Lung microvascular endothelial cell (primary cell): Measurements from ENCODE around the gene EYA2. TPM values are rescaled to one million over a fixed set of nuclear protein-coding genes. Genes with fewer than 3 reads are reported as not detected.
"Not testable (repeated sequence)": the region's sequence is repeated elsewhere in the genome, so short reads cannot be mapped to it uniquely, and the experiment has no call there.

Experiments used
- DNase-seq, 2 donors: peaks; one replicate each; pipeline versions ENCODE4 v3.0.0 to v3.0.0-alpha.2; 2010; ENCODE audit warnings: low read depth in 2 of 2
- total RNA-seq: library from RNA; depleted of rRNA; stranded (reverse); fragments of >200 nt; gene quantifications from 2 replicates; pipeline ENCODE4 v1.2.1, GENCODE V29; 2014

EYA2 gene
- total RNA-seq, 1 donor from 2014 or later, result not detected

DNA sequence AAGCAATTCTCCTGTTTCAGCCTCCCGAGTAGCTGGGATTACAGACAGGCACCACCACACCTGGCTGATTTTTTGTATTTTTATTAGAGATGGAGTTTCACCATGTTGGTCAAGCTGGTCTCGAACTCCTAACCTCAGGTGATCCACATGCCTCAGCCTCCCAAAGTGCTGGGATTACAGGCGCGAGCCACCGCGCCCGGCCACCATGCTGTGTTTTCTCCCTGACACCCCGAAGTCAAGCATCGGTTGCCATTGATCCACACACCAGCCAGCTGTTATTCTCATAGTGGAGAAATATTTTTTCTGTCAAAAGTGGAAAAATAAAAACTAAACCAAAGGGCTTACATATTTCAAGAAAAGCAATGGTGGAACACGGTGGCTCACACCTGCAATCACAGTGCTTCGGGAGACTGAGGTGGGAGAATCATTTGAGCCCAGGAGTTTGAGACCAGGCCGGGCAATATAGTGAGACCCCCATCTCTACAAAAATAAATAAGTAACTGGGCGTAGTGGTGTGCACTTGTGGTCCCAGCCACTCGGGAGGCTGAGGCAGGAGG, 304.4 kb downstream of the EYA2 start:
- DNase-seq, result no peak

GRCh38 chr20:47201074-47201730, 306.6 kb downstream of the EYA2 start:
- DNase-seq, result no peak

DNA sequence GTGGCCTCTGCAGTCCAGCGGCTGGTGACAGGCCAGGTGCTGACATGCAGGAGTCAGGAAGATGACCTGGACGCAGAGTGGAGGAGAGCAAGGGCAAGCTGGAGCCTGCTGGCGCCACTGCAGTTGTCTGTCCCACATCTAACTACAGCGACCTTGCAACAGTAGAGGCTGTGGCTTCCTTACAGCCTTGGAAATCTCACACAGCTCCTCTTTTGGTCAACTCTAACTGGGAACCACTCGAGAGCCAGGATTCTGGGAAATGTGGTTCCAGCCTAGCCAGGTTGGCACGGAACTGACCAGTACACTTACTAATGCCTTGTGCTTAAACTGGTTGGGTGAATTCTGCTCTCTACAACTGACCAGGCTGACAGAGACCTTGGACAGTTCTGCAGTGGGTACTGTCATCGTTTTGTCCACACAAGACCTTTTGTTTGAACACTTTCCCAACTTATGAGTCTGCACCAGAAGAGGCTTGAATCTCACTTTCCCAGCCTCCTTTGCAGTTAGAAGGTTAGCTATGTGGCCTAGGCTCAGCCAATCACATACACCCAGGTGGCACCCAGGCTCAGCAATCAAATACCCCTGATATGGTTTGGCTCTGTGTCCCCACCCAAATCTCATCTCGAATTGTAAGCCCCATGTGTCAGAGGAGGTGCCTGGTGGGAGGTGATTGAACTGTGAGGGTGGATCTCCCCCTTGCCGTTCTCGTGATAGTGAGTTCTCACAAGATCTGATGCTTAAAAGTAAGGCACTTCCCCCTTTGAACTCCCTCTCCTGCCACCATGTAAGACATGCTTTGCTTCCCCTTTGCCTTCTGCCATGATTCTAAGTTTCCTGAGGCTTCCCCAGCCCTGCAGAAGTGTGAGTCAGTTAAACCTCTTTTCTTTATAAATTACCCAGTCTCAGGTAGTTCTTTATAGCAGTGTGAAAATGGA, 308.4 kb downstream of the EYA2 start:
- DNase-seq, result no peak

DNA sequence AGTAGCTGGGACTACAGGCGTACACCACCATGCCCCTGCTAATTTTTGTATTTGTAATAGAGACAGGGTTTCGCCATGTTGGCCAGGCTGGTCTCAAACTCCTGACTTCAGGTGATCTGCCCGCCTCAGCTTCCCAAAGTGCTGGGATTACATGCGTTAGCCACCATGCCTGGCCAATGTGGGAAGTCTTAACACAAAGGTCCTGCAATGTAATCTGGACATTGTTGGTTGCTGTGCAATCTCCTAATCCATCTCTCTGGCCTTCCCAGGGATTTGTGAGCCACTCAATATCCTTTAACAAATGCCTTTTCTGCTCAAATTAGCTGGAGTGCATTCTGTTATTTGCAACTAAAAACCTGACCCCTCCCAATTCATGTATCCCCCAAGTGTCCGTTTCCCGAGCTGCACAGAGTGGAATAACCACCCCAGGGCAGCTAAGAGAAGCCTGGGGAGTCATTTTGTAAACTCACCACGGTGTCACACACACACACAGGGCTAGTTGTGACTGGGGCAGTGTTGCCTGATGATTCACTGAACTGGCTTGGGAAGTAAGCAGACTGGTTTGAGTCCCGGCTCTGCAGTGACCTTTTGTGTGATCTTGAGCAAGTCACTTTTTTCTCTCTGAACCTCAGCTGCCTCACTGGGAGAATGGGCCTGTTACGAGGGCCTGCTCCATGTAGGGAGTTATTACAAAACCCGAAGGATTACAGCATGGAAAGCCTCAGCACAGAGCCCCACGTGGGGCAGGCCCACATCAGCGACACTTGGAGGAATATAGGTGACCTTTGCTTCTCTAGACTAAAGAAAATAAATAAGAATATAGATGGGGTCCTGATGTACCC, 309.6 kb downstream of the EYA2 start:
- peak in 1 of 2 donors; percentile 43 for DNase-seq

DNA sequence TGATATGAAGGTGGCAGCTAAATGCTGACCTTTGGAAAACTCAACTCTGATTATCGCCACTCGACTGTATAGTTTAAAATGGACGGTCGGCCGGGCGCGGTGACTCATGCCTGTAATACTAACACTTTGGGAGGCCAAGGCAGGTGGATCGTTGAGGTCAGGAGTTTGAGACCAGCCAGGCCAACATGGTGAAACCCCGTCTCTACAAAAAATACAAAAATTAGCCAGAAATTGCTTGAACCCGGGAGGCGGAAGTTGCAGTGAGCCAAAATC, 310.1 kb downstream of the EYA2 start:
- not testable (repeated sequence) for DNase-seq

GRCh38 chr20:47205577-47206123, 311.0 kb downstream of the EYA2 start:
- peak; percentile 80 to 84 for DNase-seq

DNA sequence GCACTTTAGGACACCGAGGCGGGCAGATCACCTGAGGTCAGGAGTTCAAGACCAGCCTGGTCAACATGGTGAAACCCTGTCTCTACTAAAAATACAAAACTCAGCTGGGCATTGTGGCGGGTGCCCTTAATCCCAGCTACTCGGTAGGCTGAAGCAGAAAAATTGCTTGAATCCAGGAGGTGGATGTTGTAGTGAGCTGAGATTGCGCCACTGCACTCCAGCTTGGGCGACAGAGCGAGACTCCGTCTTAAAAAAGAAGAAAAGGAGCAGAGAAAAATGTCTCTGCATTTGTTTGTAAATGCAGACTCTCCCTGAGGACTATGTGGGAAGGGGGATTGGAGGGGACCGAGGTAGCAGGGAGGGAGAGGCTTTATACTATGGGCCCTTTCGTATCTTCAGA, 311.9 kb downstream of the EYA2 start:
- DNase-seq, result not testable (repeated sequence)

- DNase-seq, result no peak
Measured at GRCh38 chr20:47206962-47207641, 312.5 kb downstream of the EYA2 start.

DNA sequence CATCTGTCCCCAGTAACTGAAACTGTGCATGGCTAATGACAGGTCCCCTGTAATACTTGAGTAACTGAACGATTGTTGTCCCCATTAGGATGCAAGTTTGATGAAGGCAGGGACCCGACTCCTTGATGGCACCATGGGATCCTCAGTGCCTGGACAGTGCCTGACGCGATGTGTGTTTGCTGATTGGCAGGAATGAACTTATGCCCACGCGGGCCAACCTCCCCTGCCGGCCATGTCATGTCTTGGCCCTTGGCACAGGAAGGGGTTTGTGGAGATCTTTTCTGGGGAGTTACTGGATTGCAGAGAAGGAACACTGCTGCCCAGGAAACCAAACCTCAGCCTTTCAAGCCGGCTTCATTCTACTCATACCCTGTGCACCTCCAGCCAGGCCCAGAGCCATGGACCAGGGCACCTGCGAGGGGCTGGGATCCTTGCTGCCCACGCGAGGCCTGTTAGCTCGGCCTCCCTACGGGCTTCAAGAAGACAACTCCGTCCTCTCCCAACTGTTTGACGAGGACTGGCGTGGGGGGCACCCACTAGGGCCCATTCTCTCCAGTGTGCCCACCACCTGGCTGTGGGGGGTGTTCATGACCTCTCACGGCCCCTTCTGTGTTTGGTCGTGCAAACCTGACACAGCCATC, 314.0 kb downstream of the EYA2 start:
- DNase-seq, result no peak

- no peak for DNase-seq
Measured at GRCh38 chr20:47209982-47210381, 315.3 kb downstream of the EYA2 start.

GRCh38 chr20:47210470-47210869, 315.8 kb downstream of the EYA2 start:
- DNase-seq, result no peak

DNA sequence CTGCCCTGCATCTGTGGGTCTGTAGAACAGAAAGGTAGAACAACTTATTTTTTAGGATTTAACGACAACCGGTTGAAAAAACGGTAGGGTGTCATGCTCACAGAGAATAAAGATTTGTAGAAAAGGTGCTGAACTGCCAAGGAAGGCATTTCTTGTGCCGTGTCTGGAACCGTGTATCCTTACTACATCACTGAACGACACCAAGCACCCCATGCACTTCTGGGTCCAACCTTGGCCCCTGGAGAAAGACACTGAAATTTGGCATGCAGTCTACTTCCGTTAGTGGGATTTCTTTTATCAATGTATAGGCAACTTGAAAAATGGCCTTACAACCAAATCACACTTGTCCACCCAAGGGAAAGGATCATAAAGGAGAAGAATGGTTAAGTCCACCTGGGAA, 316.4 kb downstream of the EYA2 start:
- no peak for DNase-seq

- DNase-seq, result no peak
Measured at GRCh38 chr20:47212606-47213207, 318.1 kb downstream of the EYA2 start.

GRCh38 chr20:47213966-47214365, 319.3 kb downstream of the EYA2 start:
- no peak for DNase-seq

DNA sequence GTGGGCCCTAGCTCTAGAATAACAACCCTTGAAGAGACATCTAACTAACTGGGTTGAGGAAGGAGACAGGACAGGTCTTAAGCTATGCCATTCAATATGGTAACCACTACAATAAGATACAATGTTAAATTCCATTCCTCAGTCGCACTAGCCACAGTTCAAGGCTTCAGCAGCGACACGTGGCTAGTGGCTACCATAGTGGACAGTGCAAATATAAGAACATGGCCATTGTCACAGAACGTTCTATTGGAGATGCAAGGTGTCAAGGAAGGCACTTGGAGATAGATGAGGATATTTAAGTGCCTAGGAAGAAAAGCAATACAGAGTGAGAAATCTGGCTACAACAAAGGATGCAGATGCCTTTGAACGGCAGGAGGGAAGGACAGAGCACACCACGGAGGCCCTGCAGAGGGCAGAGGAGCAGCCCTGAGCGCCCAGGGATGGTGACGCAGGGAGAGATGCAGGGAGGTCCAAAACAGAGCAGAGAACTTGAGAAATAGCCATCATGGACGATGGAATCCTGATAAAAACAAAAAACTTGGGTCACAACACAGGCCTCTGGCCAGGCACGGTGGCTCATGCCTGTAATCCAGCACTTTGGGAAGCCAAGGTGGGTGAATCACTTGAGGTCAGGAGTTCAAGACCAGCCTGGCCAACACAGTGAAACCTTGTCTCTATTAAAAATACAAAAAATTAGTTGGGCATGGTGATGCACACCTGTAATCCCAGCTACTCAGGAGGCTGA, 321.2 kb downstream of the EYA2 start:
- DNase-seq, result no peak

- DNase-seq, result no peak
Measured at GRCh38 chr20:47216819-47217410, 322.3 kb downstream of the EYA2 start.

- DNase-seq, result no peak
Measured at GRCh38 chr20:47217482-47218446, 323.1 kb downstream of the EYA2 start.

- DNase-seq, result peak; percentile 49
Measured at GRCh38 chr20:47220161-47220582, 325.5 kb downstream of the EYA2 start.
